HepG2 (cell line): ENCODE data around the gene RHBDD1. TPM values are rescaled to one million over a fixed set of nuclear protein-coding genes. Genes with fewer than 3 reads are reported as not detected.

Source experiments
- AGO1 ChIP-seq: fragments of 200-400 bp; formaldehyde crosslinking; IDR thresholded peaks from 2 replicates; pipeline ENCODE4 v1.6.1; 2017; ENCODE audit warnings: mild to moderate bottlenecking, low read depth, low read length, moderate library complexity; ENCODE audit not compliant: poor library complexity, severe bottlenecking
- AGO2 ChIP-seq: fragments of 200-400 bp; formaldehyde crosslinking; optimal IDR thresholded peaks from 2 replicates; pipeline ENCODE3; 2017; ENCODE audit warnings: mild to moderate bottlenecking, low read depth, low read length, moderate library complexity
- ATF7 ChIP-seq, 2 experiments: fragments of 450-650 bp in 1 of 2; sonication (generic) in 1 of 2; formaldehyde crosslinking in 1 of 2; IDR thresholded peaks; 2 replicates each; pipeline versions ENCODE4 v1.4.0 to v1.6.1; 2016 to 2020; ENCODE audit warnings: antibody characterized with exemption in 1 of 2, mild to moderate bottlenecking in 1 of 2, missing genetic modification reagents in 1 of 2
- FIP1L1 ChIP-seq: fragments of 200-400 bp; formaldehyde crosslinking; IDR thresholded peaks from 2 replicates; pipeline ENCODE4 v1.6.1; 2018; ENCODE audit warnings: low read depth, mild to moderate bottlenecking, low read length, moderate library complexity, borderline replicate concordance; ENCODE audit not compliant: insufficient read depth
- JDP2 ChIP-seq: sonication (generic); formaldehyde crosslinking; IDR thresholded peaks from 2 replicates; pipeline ENCODE4 v1.8.1; 2022; ENCODE audit warnings: missing genetic modification reagents, borderline replicate concordance
- NKX3-1 ChIP-seq: sonication (generic); formaldehyde crosslinking; IDR thresholded peaks from 2 replicates; pipeline ENCODE4 v1.5.0; 2020; ENCODE audit warnings: missing genetic modification reagents
- REPIN1 ChIP-seq: sonication (generic); formaldehyde crosslinking; IDR thresholded peaks from 2 replicates; pipeline ENCODE4 v1.8.0; 2022; ENCODE audit warnings: missing genetic modification reagents, low read depth, mild to moderate bottlenecking, borderline replicate concordance
- TP53 ChIP-seq: sonication (generic); formaldehyde crosslinking; conservative IDR thresholded peaks from 2 replicates; pipeline ENCODE4 v1.4.0; 2020; ENCODE audit warnings: missing genetic modification reagents
- ZNF121 ChIP-seq: sonication (generic); formaldehyde crosslinking; IDR thresholded peaks from 2 replicates; pipeline ENCODE4 v1.5.0; 2020; ENCODE audit warnings: mild to moderate bottlenecking, missing genetic modification reagents
- ZNF234 ChIP-seq: sonication (generic); formaldehyde crosslinking; conservative IDR thresholded peaks from 2 replicates; pipeline ENCODE4 v1.5.1; 2020; ENCODE audit warnings: mild to moderate bottlenecking, missing genetic modification reagents
- ZNF44 ChIP-seq: sonication (generic); formaldehyde crosslinking; IDR thresholded peaks from 2 replicates; pipeline ENCODE4 v1.5.1; 2020; ENCODE audit warnings: mild to moderate bottlenecking, missing genetic modification reagents
- ZNF674 ChIP-seq: sonication (generic); formaldehyde crosslinking; IDR thresholded peaks from 2 replicates; pipeline ENCODE4 v1.5.0; 2020; ENCODE audit warnings: low read depth, mild to moderate bottlenecking, missing genetic modification reagents
- ZNF747 ChIP-seq: sonication (generic); formaldehyde crosslinking; IDR thresholded peaks from 2 replicates; pipeline ENCODE4 v1.8.1; 2023; ENCODE audit warnings: missing genetic modification reagents, mild to moderate bottlenecking, borderline replicate concordance
- polyA plus RNA-seq, 8 experiments: library from polyadenylated mRNA; depleted of rRNA in 3 of 8; stranded (reverse) in 7 of 8; unstranded in 1 of 8; fragments of >200 nt; fragmentation: Illumina TruSeq in 4 of 8; extraction: Trizol in 4 of 8; gene quantifications; 2 replicates each; pipeline versions ENCODE4 v1.2.1 to v1.2.3, GENCODE V29; 2011 to 2016; ENCODE audit warnings: low read depth in 4 of 8, missing spikeins in 1 of 8, mixed read lengths in 1 of 8; ENCODE audit not compliant: insufficient read depth in 1 of 8
- total RNA-seq, 5 experiments: library from RNA; depleted of rRNA; stranded (reverse); fragments of >200 nt; fragmentation: Illumina TruSeq; extraction: Trizol; gene quantifications; 2 replicates each; pipeline ENCODE4 v1.2.3, GENCODE V29; 2016; ENCODE audit warnings: low read depth in 1 of 5
- TF ChIP-seq, protein P1 (sequence below): sonication (generic); formaldehyde crosslinking; IDR thresholded peaks from 2 replicates; pipeline ENCODE4 v1.8.1; 2022; ENCODE audit warnings: low read depth, mild to moderate bottlenecking, missing genetic modification reagents
- TF ChIP-seq, protein P2 (sequence below): sonication (generic); formaldehyde crosslinking; IDR thresholded peaks from 2 replicates; pipeline ENCODE4 v1.4.0; 2020; ENCODE audit warnings: missing genetic modification reagents
- TF ChIP-seq, protein P3 (sequence below): IDR thresholded peaks from 2 replicates; pipeline ENCODE4 v1.4.0; 2020; ENCODE audit warnings: mild to moderate bottlenecking, missing genetic modification reagents
- TF ChIP-seq, protein P4 (sequence below): IDR thresholded peaks from 2 replicates; pipeline ENCODE4 v1.6.1; 2016; ENCODE audit warnings: low read depth, control low read depth
- TF ChIP-seq, protein P5 (sequence below): sonication (generic); formaldehyde crosslinking; conservative IDR thresholded peaks from 2 replicates; pipeline ENCODE4 v1.5.0; 2020; ENCODE audit warnings: missing genetic modification reagents

Gene RHBDD1
- total and polyA plus RNA-seq, 2 of the 13 experiments (the other 11 are each of a cell fraction or from before 2014, with no cell fraction given): 8.2 to 9.5 TPM

DNA sequence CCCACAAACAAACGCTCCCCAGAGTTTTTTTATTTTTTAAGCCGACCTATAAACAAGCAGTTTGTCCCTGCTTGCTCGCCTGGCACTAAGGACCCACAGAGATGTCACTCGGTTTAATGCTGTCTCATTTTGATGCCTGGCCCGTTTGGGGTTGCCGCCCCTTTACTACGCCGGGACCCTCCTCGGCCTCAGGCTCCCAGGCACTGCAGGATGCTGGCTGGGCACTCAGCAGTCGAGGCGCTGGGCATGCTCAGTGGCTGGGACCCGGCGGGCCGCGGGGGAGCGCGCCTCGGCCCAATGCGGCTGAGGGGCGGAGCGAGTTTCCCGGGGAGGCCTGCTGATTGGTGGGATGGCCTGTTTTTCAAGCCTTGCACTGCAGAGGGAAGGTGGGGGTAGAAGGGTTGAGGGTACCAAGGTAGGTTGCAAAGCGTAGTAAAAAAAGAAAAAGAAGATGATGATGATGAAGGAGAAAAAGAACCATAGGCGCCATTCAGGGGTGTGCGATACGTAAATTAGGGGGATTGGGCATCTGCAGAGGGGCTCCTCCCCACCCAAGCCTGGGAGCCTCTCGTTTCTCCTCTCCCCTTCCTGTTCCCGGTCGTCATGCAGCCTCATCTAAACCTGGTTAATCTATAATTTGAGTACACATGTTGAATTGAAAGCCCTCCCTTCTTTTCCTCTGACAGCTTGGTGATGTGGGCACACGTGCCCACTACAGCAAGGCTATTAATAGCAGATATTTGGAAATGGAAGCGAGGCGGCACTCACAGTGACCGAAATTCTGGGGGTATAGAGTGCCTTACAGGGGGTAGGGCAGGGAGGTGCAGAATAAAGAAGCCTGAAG, 34.7 kb upstream of the RHBDD1 start (continued):
- TF ChIP-seq, protein P1, sequence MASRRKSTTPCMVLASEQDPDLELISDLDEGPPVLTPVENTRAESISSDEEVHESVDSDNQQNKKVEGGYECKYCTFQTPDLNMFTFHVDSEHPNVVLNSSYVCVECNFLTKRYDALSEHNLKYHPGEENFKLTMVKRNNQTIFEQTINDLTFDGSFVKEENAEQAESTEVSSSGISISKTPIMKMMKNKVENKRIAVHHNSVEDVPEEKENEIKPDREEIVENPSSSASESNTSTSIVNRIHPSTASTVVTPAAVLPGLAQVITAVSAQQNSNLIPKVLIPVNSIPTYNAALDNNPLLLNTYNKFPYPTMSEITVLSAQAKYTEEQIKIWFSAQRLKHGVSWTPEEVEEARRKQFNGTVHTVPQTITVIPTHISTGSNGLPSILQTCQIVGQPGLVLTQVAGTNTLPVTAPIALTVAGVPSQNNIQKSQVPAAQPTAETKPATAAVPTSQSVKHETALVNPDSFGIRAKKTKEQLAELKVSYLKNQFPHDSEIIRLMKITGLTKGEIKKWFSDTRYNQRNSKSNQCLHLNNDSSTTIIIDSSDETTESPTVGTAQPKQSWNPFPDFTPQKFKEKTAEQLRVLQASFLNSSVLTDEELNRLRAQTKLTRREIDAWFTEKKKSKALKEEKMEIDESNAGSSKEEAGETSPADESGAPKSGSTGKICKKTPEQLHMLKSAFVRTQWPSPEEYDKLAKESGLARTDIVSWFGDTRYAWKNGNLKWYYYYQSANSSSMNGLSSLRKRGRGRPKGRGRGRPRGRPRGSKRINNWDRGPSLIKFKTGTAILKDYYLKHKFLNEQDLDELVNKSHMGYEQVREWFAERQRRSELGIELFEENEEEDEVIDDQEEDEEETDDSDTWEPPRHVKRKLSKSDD (CRISPR knock-in tag): no peak
- no peak for TF ChIP-seq TP53 (CRISPR knock-in tag)
- TF ChIP-seq ZNF747: no peak
- no peak for TF ChIP-seq ZNF44
- no peak for TF ChIP-seq REPIN1 (CRISPR knock-in tag)
- TF ChIP-seq AGO1: peak; percentile 72
- no peak for TF ChIP-seq NKX3-1 (CRISPR knock-in tag)
- no peak for TF ChIP-seq FIP1L1
- TF ChIP-seq JDP2: no peak
- TF ChIP-seq ZNF121: no peak
- TF ChIP-seq, protein P2, sequence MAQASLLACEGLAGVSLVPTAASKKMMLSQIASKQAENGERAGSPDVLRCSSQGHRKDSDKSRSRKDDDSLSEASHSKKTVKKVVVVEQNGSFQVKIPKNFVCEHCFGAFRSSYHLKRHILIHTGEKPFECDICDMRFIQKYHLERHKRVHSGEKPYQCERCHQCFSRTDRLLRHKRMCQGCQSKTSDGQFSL (CRISPR knock-in tag): no peak
- TF ChIP-seq, protein P3, sequence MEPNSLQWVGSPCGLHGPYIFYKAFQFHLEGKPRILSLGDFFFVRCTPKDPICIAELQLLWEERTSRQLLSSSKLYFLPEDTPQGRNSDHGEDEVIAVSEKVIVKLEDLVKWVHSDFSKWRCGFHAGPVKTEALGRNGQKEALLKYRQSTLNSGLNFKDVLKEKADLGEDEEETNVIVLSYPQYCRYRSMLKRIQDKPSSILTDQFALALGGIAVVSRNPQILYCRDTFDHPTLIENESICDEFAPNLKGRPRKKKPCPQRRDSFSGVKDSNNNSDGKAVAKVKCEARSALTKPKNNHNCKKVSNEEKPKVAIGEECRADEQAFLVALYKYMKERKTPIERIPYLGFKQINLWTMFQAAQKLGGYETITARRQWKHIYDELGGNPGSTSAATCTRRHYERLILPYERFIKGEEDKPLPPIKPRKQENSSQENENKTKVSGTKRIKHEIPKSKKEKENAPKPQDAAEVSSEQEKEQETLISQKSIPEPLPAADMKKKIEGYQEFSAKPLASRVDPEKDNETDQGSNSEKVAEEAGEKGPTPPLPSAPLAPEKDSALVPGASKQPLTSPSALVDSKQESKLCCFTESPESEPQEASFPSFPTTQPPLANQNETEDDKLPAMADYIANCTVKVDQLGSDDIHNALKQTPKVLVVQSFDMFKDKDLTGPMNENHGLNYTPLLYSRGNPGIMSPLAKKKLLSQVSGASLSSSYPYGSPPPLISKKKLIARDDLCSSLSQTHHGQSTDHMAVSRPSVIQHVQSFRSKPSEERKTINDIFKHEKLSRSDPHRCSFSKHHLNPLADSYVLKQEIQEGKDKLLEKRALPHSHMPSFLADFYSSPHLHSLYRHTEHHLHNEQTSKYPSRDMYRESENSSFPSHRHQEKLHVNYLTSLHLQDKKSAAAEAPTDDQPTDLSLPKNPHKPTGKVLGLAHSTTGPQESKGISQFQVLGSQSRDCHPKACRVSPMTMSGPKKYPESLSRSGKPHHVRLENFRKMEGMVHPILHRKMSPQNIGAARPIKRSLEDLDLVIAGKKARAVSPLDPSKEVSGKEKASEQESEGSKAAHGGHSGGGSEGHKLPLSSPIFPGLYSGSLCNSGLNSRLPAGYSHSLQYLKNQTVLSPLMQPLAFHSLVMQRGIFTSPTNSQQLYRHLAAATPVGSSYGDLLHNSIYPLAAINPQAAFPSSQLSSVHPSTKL (CRISPR knock-in tag): no peak; the same call in 1 of the 2 replicates
- TF ChIP-seq ATF7 (IDR thresholded peaks at IDR 0.05): no peak
- TF ChIP-seq ATF7 (CRISPR knock-in tag; IDR thresholded peaks at IDR 0.05): 0 out of 2 replicates have a peak, but pooled peaks have one; percentile 4
- TF ChIP-seq, protein P4, sequence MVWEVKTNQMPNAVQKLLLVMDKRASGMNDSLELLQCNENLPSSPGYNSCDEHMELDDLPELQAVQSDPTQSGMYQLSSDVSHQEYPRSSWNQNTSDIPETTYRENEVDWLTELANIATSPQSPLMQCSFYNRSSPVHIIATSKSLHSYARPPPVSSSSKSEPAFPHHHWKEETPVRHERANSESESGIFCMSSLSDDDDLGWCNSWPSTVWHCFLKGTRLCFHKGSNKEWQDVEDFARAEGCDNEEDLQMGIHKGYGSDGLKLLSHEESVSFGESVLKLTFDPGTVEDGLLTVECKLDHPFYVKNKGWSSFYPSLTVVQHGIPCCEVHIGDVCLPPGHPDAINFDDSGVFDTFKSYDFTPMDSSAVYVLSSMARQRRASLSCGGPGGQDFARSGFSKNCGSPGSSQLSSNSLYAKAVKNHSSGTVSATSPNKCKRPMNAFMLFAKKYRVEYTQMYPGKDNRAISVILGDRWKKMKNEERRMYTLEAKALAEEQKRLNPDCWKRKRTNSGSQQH: no peak
- TF ChIP-seq, protein P5, sequence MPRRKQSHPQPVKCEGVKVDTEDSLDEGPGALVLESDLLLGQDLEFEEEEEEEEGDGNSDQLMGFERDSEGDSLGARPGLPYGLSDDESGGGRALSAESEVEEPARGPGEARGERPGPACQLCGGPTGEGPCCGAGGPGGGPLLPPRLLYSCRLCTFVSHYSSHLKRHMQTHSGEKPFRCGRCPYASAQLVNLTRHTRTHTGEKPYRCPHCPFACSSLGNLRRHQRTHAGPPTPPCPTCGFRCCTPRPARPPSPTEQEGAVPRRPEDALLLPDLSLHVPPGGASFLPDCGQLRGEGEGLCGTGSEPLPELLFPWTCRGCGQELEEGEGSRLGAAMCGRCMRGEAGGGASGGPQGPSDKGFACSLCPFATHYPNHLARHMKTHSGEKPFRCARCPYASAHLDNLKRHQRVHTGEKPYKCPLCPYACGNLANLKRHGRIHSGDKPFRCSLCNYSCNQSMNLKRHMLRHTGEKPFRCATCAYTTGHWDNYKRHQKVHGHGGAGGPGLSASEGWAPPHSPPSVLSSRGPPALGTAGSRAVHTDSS (CRISPR knock-in tag): no peak
- TF ChIP-seq ZNF234 (CRISPR knock-in tag): no peak
- TF ChIP-seq AGO2: peak; percentile 54
- TF ChIP-seq ZNF674 (CRISPR knock-in tag): no peak
